Nucleus accumbens (tissue), 56 donors: ENCODE results near the gene MTIF2.
"Not testable (repeated sequence)": the region's sequence is repeated elsewhere in the genome, so short reads cannot be mapped to it uniquely, and the experiment has no call there.

ENCODE experiments used
- DNase-seq, 56 donors: peaks; one replicate each; lab custom pipeline; 2025; lab: John Stamatoyannopoulos, UW

Gene MTIF2, protein sequence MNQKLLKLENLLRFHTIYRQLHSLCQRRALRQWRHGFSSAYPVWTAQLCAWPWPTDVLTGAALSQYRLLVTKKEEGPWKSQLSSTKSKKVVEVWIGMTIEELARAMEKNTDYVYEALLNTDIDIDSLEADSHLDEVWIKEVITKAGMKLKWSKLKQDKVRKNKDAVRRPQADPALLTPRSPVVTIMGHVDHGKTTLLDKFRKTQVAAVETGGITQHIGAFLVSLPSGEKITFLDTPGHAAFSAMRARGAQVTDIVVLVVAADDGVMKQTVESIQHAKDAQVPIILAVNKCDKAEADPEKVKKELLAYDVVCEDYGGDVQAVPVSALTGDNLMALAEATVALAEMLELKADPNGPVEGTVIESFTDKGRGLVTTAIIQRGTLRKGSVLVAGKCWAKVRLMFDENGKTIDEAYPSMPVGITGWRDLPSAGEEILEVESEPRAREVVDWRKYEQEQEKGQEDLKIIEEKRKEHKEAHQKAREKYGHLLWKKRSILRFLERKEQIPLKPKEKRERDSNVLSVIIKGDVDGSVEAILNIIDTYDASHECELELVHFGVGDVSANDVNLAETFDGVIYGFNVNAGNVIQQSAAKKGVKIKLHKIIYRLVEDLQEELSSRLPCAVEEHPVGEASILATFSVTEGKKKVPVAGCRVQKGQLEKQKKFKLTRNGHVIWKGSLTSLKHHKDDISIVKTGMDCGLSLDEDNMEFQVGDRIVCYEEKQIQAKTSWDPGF

DNA sequence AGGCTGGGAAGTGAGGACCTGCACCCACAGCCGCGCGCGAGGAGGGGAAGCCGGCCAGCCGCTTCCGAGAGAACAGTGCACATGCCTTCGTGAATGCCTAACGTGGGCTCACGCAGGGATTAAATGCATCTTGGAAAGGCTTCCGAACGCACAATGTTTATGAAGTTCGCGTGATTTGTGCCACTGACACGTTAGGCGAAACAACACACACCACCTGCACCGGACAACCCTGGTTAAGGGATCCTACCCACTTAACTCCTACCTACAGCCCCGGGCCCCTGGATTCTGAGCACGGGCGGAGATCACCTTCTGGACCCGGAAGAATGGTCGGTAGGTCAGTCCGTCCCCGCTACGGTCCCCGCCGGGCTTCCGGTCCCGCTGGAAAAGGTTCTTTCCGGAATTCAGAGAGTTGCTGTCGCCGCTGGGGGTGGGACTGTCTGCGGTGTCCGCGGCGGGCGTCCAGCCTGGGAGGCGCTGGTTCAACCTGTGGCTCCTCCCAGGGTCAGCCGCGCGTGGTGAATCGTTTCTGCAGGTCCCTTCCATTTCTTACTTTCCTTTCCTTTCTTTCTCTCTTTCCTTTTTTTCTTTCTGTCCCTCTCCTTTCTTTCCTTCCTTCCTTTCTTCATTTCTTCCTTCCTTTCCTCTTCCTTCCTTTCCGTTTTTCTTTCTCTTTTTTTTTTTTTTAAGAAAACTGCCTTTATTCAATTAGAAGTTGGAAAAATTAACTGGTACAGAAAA is at the start of gene MTIF2:
MTIF2 (minus strand) TSS at position 325 of the 738 bp plus-strand sequence. CDS start 5,373 bp downstream, outside the sequence.
- DNase-seq, result peak; percentile 38 to 95 (median 86)

DNA sequence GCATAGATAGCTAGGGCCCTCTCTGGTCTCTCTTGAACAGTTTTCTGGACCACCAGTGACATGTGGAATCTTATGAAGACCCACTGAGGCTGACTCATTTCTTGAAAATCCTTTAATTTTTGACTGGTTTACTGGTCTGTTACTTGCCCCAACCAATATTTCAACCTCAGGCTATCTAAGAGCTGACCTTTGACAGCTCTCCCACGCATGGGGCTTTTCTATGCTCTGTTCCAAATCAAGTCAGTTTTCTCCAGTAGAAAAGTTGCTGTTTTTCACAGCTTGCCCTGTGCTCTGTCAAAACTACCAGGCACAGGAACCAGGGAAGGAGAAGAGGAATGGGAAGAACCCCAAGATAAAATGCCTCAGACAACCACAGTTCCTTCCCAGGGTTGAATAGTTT is 46.0 kb upstream of the MTIF2 start:
- DNase-seq, result no peak

DNA sequence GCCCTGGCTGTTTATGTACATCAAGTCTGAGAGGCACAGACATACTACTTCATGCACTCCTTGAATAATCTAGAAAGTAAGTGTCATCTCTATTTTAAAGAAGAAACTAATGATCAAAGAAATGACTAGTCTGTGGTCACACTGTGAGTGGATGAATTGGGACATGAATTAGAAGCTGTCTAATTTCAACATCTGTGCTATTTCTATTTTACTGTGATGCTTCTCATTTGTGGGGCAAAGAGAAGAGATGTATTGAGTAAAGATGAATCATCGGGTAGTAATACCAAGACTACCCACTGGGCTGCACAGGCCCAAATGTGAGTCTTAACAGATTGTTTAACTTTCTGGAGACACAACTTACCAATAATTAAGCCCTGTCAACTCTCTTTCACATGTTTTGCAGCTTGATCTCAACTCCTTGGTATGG is 42.4 kb upstream of the MTIF2 start:
- DNase-seq, result no peak

DNA sequence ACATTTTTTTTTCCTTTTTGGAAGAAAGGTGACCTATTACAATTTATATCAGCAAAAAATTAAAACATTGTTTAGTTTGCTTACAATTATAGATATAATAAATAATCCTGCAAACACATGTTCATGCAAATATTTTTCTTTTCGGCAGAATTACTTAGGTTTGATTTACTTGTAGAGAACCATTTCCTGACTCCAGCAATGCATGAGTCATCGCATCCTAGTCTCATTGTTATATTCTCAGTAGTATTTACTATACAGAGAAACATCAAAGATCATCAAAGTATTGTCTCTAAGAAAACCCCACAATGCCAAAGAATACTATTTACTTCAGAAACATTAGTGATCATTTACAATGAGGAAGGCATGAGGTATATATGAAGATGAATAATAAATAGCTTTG is 40.4 kb upstream of the MTIF2 start:
- DNase-seq, result no peak

DNA sequence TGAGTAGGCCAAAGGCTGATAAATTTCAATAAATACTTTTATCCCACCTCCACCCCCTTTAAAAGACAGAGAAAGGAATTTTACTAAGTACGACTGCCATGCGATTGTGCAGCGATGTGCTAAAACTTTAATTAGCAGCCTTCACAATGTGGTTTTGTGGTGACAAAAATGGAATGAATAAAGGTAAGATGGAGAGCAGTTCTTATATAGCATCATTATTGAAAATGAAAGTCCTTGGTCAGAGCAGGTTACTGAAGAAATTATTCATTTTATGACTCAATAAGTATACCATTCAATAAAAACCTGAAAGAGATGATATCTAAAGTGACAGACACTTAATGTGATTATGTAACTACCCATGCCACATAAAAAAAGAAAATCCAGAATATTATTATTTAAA is 33.2 kb upstream of the MTIF2 start:
- DNase-seq, result no peak

DNA sequence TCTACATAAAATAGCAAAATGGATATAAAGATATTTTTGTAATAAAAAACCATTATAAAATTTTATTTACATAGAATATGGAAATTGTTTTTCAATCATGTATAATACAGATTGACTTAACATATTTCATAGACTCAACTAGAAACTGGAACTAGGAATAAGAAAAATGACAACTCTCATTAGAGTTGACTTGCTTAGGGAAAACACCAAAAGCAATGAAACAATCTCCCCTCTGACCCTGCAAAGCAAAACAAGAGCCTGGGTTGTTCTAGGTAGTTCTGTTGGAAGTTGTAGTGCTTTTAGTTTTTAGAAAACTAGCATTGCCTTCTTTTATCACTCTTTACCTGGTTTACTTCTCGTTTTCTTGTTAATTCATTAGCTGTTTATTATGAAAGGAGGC is 32.2 kb upstream of the MTIF2 start:
- DNase-seq, result no peak

DNA sequence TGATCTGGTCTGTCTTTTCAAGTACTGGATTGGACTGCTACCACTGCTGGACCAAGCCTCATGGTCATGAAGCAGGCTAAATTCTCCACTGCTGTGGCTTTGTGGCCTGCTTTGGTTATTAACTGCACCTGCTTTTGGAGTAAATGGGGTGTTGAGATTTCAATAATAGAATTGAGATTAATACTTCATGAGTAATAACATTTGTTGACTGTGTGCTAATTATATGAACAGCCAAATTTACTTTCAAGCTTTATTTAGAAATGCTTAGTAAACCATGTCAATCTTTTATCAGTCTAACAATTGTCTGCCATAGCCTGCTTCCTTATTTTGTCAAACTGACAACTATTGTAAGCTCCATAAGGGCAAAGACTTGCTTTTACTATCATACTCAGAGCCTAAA is 27.4 kb upstream of the MTIF2 start:
- DNase-seq, result no peak

DNA sequence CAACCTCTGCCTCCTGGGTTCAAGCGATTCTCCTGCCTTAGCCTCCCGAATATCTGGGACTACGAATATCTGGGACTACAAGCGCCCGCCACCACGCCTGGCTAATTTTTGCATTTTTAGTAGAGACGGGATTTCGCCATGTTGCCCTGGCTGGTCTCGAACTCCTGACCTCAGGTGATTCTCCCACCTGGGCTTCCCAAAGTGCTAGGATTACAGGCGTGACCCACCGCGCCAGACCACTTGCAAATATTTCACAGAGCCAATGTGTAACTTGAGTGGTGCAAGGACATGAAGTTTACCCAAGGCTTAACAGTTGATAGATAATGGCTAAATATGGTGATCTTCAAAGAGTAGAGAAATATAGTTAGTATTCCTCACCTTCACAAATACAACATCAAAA is 14.1 kb upstream of the MTIF2 start:
- no peak for DNase-seq

DNA sequence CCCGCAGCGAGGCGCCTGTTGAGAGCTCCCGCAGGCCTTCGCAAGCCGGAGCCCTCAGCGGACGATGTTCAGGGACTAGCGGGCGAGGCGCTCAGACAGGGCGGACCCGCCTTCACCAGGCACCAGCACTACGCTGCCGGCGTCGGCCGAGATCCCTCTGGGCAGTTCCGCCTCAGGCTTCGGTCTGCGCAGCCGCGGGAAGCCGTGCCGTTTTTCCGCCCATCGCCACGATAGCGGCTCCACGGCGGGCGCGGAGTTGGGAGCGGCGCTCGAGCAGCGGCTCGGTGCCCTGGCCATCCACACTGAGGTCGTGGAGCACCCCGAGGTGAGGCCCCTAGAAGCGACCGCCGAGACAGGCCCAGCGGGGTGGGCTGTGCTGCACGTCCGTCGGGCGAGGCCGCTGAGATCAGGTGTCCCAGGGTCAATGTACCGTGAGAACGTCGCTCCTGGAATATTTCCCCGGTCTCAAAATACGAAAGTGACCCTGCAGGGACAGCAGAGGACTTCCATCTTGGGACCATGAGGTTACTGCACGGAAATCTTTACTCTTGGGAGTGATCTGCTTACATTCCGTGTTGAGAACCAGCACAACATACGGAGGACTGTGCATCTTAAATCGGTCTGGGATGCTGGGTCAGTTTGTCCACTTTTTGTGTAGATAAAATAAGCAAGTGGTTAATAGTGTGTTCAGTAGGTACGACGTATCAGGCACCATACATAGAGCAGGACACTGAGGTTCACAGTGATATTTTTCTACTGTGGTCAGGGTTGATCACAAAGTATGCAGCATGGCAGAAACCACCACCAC is 13.3 kb upstream of the MTIF2 start:
- peak in 54 of 56 donors; percentile 31 to 88 (median 68) for DNase-seq

DNA sequence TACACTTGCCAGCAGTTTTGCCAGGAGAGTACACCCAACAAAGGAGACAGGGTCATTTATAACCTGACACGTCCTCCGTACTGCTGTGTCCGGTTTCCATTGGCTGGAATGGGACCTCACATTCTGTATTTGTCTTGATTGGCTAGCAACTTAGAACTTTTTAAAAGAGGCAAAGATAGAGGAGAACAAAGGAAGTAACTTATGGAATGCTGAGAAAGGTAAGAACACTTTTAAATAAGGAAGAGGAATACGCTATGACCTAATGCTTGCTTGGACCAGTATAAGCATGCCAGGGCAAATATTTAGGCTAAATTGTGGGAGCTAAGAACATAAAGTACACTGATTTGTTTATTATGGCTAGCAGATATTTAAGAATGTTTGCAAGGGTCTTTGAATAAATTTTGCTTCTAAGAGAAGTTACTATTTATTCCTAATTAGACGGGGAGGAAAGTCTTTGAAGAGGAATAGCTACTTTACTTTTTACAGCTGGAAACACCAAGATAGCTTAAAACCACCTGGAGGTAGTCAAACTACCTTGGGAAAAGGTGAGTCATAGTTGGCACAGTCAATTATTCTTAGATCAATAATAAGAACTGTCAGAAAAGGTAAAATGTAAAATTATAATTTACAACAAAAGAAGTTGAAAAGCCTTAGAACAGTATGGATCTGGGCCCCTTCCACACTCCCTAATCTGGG is 12.0 kb upstream of the MTIF2 start:
- DNase-seq, result not testable (repeated sequence)

DNA sequence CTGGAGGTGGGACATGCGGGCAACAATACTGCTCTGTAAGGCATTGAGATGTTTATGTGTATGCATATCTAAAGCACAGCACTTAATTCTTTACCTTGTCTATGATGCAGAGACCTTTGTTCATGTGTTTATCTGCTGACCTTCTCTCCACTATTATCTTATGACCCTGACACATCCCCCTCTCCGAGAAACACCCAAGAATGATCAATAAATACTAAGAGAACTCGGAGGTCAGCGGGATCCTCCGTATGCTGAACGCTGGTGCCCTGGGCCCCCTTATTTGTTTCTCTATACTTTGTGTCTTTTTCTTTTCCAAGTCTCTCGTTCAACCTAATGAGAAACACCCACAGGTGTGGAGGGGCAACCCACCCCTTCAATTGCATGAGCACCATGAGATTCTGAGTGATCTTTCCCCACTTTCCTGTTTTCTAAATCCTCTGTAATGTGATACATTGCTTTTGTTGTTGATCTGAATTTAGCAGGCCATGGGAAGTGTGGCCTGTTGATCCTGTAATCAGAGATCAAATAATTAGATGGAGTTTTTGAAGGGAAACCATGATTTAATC is 10.9 kb upstream of the MTIF2 start:
- not testable (repeated sequence) for DNase-seq

DNA sequence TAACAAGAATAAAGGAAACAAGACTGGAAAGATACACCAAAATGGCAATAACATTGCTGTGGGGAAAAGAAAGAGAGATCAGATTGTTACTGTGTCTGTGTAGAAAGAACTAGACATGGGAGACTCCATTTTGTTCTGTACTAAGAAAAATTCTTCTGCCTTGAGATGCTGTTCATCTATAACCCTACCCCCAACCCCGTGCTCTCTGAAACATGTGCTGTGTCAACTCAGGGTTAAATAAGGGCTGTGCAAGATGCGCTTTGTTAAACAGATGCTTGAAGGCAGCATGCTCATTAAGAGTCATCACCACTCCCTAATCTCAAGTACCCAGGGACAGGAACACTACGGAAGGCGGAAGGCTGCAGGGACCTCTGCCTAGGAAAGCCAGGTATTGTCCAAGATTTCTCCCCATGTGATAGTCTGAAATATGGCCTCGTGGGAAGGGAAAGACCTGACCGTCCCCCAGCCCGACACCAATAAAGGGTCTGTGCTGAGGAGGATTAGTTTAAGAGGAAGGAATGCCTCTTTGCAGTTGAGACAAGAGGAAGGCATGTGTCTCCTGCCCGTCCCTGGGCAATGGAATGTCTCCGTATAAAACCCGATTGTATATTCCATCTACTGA is 10.3 kb upstream of the MTIF2 start:
- peak in 1 of 56 donors; percentile 5 for DNase-seq

DNA sequence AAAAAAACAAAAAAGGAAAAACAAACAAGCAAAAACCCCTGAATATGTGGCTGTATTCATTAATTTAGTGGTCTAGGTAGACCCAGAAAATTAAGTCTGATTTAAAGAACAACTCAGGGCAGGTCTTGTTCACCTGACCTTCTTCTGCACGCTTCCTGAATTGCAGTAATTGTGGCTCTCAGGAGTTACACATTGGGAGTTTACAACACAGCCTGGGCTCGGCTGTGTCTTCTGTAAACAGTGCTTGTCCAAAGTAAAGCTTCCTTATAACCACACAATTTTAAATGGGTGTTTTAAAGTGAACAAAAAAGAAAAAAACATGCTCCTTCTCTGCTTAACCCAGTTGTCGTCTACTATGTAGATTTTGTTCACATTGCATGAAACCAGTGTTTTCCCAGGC is 8.3 kb upstream of the MTIF2 start:
- DNase-seq, result no peak

DNA sequence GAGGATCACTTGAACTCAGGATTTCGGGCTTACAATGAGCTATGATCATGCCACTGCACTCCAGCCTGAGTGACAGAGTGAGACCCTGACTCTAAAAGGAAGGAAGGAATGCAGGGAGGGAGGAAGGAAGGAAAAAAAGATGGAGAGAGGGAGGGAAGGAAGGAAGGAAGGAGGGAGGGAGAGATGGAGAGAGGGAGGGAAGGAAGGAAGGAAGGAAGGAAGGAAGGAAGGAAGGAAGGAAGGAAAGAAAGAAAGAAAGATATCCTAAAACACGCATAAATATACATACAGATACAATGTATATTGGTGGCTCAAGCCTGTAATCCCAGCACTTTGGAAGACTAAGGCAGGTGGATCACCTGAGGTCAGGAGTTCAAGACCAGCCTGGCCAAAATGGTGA is 5.3 kb upstream of the MTIF2 start:
- not testable (repeated sequence) for DNase-seq

DNA sequence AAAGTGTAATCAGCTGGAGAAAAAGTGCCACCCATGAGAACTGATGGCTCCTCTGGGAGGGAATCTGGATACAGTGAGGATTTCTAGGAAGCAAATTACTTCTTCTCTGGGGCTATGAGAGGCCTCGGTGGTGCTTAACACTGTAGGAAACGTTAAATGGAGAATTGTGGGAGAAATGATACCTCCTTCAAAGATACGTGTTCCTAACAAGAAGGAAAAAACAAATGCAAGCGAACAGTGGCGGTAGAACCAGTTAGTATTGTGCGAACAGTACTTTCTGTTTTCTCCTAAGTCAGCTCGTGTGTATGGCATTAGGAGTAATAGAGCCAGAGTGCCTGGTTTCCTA is 587 bp upstream of the MTIF2 start:
- no peak for DNase-seq

DNA sequence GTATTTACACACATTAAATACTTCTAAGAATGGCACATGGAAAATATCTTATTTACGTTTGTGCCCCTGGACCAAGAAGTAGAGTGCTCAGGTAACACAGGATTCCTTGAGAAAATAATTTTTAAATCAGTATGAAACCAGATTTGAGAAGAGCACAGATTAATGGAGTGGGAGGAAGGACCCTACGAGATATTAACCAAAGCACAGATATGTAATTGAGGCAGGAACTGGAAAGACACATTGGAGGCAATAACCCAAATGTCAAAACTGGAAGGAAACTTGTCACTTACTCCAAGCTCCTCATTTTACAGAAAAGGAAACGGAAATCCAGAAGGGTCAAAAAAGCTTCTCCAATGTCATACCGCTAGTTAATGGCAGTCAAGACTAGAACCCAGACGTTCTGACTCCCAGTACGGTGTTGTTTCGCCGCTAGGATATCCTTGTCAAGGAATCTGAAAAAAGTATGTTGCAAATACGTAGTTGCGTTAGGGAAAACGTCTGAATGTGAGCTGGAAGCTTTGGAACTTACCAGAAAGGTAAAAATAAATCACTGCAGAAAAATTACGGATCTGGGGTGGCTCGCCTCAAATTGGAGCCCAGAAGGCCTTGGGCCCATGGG is 634 bp downstream of the MTIF2 start:
- DNase-seq, result no peak

DNA sequence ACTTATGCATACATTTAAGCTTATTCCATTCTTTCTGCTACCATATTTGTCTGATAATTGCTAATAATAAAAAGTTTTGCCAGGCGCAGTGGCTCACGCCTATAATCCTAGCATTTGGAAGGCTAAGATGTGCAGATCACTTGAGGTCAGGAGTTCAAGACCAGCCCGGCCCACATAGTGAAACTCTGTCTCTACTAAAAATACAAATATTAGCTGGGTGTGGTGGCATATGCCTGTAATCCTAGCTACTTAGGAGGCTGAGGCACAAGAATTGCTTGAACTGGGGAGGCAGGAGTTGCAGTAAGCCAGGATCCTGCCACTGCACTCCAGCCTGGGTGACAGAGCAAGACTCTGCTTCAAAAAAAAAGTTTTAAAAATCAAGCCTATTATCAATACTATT is 9.4 kb downstream of the MTIF2 start:
- DNase-seq, result not testable (repeated sequence)

DNA sequence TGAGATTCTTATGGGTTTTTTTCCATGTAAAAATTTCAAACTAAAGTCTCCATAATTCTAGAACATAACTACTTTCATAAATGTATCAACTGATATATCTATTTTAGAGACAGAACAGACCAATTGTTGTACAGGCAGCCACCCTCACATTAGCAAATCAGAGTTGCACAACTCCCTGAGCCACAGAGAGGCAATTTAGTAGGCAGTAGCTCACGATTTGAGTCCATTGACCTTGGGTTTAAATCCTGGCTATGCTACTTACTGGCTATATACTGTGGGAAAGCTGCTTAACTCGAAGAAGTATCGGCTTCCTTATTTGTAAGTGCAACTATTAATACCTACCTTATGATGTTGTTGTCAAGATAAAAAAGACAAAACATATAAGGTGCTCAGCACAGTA is 16.2 kb downstream of the MTIF2 start:
- DNase-seq, result no peak

DNA sequence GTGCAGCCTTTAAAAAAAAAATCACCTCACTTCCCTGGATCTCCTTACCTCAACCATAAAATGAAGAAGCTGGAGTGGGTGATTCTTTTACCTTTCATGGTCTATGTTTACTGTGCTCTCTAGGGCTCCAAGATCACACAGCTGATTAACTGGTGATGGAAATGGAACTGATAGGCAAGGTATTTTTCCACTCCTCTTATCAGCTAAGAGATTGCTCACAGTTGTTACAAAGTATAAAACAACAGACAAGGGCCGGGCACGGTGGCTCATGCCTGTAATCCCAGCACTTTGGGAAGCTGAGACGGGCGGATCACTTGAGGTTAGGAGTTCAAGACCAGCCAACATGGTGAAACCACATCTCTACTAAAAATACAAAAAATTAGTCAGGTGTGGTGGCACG is 22.0 kb downstream of the MTIF2 start:
- DNase-seq, result no peak
